GM21825 (cell line): ENCODE measurements around the gene CFHR5.
"Not testable (repeated sequence)": the region's sequence is repeated elsewhere in the genome, so short reads cannot be mapped to it uniquely, and the experiment has no call there.

ENCODE experiments used
- ATAC-seq: cut with Tn5 transposase; IDR thresholded peaks from one replicate; pipeline ENCODE4 v1.9.1; 2021; ENCODE audit warnings: mild to moderate bottlenecking, moderate library complexity; ENCODE audit not compliant: unreplicated experiment

The CFHR5 gene

DNA sequence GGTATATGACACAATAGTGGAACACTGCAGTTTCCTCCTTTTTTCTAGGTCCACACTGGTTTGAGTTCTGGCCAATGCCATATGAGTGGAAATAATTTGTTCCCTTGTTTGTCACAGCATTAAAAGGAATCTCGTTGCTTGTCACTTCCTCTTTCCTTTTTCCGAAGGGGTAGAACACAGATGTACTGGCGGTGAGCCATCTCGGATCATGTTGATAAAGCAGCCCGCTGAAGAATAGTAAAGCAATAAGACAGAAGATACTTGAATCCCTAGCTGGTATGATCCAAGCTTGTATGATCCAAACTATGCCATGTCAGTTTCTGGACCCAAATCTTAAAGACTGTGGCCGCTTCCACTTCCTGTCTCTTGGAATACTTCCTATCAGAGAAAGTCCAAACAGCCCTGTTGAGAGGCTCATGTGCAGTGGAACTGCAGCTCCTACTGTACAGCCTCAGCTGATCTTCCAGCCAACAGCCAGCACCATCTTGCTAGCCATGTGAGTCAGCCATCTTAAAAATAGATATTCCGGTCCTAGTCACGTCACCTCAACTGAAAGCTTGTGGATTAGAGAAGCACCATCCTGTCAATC, 40.3 kb downstream of the CFHR5 start:
- ATAC-seq: no peak

- no peak for ATAC-seq
Measured at GRCh38 chr1:197021716-197022115, 44.4 kb downstream of the CFHR5 start.

DNA sequence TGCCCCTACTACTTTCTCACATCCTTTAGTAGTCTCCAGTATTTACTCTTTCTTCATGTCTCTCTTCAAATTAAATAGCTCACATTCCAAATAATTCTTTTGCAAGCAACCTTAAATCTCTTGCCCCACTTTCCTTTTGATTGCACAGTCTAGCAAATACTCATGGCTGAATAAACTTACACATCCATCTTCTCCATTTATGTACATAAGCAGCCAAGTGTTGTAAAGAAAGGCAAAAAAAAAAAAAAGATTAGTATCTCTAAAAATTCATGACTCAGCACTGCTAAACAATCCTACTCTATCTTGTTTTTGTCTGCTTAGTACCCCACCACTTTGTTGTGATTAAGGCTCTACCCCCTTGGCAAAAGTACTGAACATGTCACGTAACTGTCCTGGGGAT, 47.1 kb downstream of the CFHR5 start:
- no peak for ATAC-seq

DNA sequence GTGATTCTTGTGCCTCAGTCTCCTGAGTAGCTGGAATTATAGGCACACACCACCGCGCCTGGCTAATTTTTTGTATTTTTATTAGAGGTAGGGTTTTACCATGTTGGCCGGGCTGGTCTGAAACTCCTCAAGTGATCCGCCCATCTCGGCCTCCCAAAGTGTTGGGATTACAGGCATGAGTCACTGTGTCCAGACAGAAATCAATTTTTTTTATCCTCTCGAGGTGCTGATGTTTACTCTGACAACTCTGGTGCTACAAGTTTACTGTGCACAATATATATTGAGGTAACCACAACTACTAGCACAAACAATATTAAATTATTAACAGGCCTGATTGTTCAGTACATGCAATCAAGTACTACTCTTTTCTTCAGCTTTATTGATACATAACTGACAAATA, 50.0 kb downstream of the CFHR5 start:
- ATAC-seq: no peak

DNA sequence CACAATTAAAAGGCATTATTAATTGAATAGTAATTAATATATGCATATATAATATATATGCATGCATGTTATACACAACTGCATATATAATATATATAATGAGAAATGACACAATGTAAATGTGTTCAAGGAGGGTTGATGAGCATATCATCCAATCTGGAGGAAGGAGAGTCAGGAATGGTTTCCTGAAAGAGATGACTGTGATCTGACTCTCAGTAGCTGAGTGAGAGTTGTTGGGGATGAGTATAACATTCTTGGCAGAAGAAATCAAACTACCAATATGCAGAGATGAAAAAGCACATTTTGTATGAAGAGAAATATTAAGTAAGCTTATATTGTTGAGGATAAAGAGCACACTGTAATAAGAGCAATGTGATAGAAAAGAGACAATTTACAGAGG, 52.4 kb downstream of the CFHR5 start:
- ATAC-seq: no peak

DNA sequence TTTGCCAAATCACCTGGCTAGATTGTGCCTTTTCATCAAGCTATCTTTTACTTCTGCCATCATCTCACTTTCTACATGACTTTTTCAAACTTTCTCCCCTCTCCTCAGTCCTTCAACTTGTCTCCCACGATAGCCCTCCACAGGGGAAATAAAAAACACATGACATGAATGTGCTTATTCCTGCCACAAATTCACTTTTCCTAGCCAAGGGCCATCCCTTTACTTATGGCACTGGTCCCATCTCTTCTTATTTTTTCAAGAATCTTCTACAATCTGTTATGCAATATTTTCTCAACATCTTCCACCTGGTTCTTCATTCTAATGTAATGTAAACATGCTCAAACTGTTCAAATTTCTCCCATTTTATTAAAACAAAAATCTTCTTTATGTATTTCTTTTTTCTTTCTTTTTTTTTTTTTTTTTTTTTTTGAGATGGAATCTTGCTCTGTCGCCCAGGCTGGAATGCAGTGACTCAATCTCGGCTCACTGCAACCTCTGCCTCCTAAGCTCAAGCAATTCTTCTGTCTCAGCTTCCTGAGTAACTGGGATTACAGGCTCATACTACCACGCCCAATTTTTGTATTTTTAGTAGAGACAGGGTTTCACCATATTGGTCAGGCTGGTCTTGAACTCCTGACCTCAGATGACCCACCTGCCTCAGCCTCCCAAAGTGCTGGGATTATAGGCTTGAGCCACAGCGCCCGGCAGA, 57.4 kb downstream of the CFHR5 start:
- not testable (repeated sequence) for ATAC-seq

GRCh38 chr1:197036861-197037260, 59.5 kb downstream of the CFHR5 start:
- no peak for ATAC-seq

GRCh38 chr1:197041486-197042353, 64.4 kb downstream of the CFHR5 start:
- ATAC-seq: no peak

DNA sequence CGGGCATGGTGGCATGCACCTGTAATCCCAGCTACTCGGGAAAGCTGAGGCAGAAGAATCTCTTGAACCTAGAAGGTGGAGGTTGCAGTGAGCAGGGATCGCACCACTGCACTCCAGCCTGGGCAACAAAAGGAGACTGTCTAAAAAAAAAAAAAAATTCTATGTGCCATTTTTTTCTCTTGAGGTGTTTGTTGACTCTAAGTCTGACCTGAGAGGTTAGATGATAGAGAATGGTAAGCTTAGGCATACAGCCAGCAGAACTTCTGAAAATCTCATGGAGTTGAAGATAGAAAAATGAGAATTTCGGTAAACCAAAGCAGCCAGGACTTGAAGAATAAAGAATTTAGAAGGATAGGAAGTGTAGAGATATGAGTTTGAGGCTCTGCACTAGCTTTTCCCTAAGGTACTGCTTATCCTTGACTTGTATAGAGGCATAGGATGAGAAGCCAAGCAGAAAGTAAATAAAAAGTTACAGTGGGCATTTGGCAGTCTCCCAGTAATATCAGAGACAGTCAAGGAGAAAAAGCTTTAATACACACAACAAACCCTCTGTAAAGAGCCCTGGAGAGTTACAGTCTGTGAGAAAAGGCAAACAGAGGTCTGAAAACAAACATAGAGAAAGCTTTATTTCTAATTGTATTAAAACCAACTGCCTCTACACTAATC, 65.5 kb downstream of the CFHR5 start:
- no peak for ATAC-seq

- ATAC-seq: no peak
Measured at GRCh38 chr1:197049100-197049499, 71.7 kb downstream of the CFHR5 start.
